ENCODE data around the gene UGT1A1. TPM values are rescaled to one million over a fixed set of nuclear protein-coding genes. Genes with fewer than 3 reads are reported as not detected.

The UGT1A1 gene
- total RNA-seq, 1 experiment from 2014 or later, result not detected

- no peaks in the 10 kb centered on the region for H3K9me3 ChIP-seq (ENCODE audit: control insufficient read depth, low read depth, low read length)
- H3T11ph ChIP-seq (ENCODE audit: low read length), result no peak overlapping the region
- WGBS (ENCODE audit: extremely low coverage, insufficient read length, low lambda C conversion rate), result no CpG with 5 or more reads among the region's 3 CpGs
- DNase-seq, result no peak
- H2BK5ac ChIP-seq (ENCODE audit: insufficient read length, low read length), result no peak overlapping the region
- no peaks in the 10 kb centered on the region for H3K23me2 ChIP-seq (ENCODE audit: insufficient read length, low read depth, low read length, poor library complexity, severe bottlenecking)
- no peak overlapping the region for H4K8ac ChIP-seq (replicated peaks; ENCODE audit: insufficient read length, low read depth, low read length)
- no peaks in the 10 kb centered on the region for H4K20me1 ChIP-seq (ENCODE audit: control insufficient read depth, insufficient read depth, insufficient read length)
- Mint-ChIP-seq H3K27ac (no peak overlapping the region), H3K27me3 (ENCODE audit: low read depth) (peaks cover 18% of the 10 kb centered on the region), H3K36me3 (ENCODE audit: insufficient read depth in 1 of 3, low read depth in 3 of 3) (peaks cover 0 to 5% (median 4%) of the 10 kb centered on the region in 3 experiments; a peak in 2 of 7 replicates), H3K9me3 (peaks cover 14 to 21% of the 10 kb centered on the region in 2 experiments), H3K4me1 (peaks cover 2 to 4% of the 10 kb centered on the region in 2 experiments; a peak in 3 of 4 replicates), H3K4me3 (no peak overlapping the region)
- H3K23ac ChIP-seq (ENCODE audit: insufficient read length, low read depth, low read length), result no peak overlapping the region
- H2BK120ac ChIP-seq (ENCODE audit: low read depth, low read length, poor library complexity, severe bottlenecking), result no peak overlapping the region
- H3K9ac ChIP-seq (ENCODE audit: extremely low read depth, insufficient read length, low read length), result no peak overlapping the region
- no peaks in the 10 kb centered on the region for H3K4me1 ChIP-seq (ENCODE audit: insufficient read depth, low read length)
- no peak overlapping the region for H3K27ac ChIP-seq (ENCODE audit: insufficient read length, low read depth, low read length)
- H2BK12ac ChIP-seq (ENCODE audit: insufficient read length, low read depth, low read length), result no peak overlapping the region
- H2BK15ac ChIP-seq (ENCODE audit: low read depth, low read length), result no peak overlapping the region
- no peaks in the 10 kb centered on the region for H3K27me3 ChIP-seq (ENCODE audit: insufficient read depth, low read length)
- H2BK20ac ChIP-seq (ENCODE audit: low read depth, low read length, poor library complexity, severe bottlenecking), result no peak overlapping the region
- no peak for TF ChIP-seq CTCF (conservative IDR thresholded peaks at IDR 0.05)
- H4K5ac ChIP-seq (ENCODE audit: insufficient read length, low read depth, low read length), result no peak overlapping the region
- no peaks in the 10 kb centered on the region for H3K79me2 ChIP-seq (ENCODE audit: insufficient read depth, low read length)
- H3K4me2 ChIP-seq (ENCODE audit: insufficient read depth, insufficient read length, low read length), result no peak overlapping the region
- no peak overlapping the region for H2AFZ ChIP-seq (ENCODE audit: low read length)
- no peak overlapping the region for H3K4ac ChIP-seq (ENCODE audit: low read depth, low read length)
- no peak overlapping the region for H2AK5ac ChIP-seq (ENCODE audit: insufficient read length, low read length)
- H3K14ac ChIP-seq (ENCODE audit: insufficient read depth, low read length), result no peak overlapping the region
- no peak overlapping the region for H4K91ac ChIP-seq (ENCODE audit: insufficient read length, low read depth, low read length)
- H3K18ac ChIP-seq (ENCODE audit: insufficient read length, low read depth, low read length), result no peak overlapping the region
- no peaks in the 10 kb centered on the region for H3K79me1 ChIP-seq (ENCODE audit: insufficient read depth, low read depth, low read length, poor library complexity, severe bottlenecking)
- H3K56ac ChIP-seq (ENCODE audit: insufficient read length, low read depth, low read length), result no peak overlapping the region
These were observed 42.2 kb downstream of the UGT1A1 start for GRCh38 chr2:233802132-233802815.
